OCI-LY1 (cell line): ENCODE measurements around the gene PVRIG.

Experiments
- EZH2 ChIP-seq: fragments of 200-600 bp; sonication (generic), shearing (Covaris generic); IDR thresholded peaks from 2 replicates; pipeline ENCODE4 v1.8.0; 2017; ENCODE audit warnings: borderline replicate concordance, mixed run types, mild to moderate bottlenecking, antibody characterized with exemption, low read length, moderate library complexity, mixed read lengths
- TF ChIP-seq, protein P1 (sequence below): fragments of 200-600 bp; sonication (generic), shearing (Covaris generic); IDR thresholded peaks from 2 replicates; pipeline ENCODE4 v1.5.1; 2017; ENCODE audit warnings: mild to moderate bottlenecking, antibody characterized with exemption, low read length, moderate library complexity, mixed read lengths

DNA sequence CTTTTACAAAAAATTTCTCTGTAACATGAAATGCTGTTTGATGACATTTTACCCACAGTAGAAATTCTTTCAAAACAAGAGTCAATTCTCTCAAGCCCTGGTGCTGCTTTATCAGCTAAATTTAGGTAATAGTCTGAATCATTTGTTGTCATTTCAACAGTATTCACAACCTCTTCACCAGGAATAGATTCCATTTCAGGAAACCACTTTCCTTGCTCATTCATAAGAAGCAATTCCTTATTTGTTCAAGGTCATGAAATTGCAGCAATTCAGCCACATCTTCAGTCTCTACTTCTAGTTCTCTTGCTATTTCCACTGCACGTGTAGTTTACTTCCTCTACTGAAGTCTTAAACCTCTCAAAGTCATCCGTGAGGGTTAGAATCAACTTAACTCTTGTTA, 28.0 kb upstream of the PVRIG start:
- TF ChIP-seq, protein P1, sequence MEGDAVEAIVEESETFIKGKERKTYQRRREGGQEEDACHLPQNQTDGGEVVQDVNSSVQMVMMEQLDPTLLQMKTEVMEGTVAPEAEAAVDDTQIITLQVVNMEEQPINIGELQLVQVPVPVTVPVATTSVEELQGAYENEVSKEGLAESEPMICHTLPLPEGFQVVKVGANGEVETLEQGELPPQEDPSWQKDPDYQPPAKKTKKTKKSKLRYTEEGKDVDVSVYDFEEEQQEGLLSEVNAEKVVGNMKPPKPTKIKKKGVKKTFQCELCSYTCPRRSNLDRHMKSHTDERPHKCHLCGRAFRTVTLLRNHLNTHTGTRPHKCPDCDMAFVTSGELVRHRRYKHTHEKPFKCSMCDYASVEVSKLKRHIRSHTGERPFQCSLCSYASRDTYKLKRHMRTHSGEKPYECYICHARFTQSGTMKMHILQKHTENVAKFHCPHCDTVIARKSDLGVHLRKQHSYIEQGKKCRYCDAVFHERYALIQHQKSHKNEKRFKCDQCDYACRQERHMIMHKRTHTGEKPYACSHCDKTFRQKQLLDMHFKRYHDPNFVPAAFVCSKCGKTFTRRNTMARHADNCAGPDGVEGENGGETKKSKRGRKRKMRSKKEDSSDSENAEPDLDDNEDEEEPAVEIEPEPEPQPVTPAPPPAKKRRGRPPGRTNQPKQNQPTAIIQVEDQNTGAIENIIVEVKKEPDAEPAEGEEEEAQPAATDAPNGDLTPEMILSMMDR: no peak
- TF ChIP-seq EZH2: no peak
